GM21723 (cell line): ENCODE measurements around the gene SLC35G3.
"Not testable (repeated sequence)": the region's sequence is repeated elsewhere in the genome, so short reads cannot be mapped to it uniquely, and the experiment has no call there.

Experiments
- ATAC-seq: cut with Tn5 transposase; IDR thresholded peaks from one replicate; pipeline ENCODE4 v1.9.1; 2021; ENCODE audit warnings: mild to moderate bottlenecking, moderate library complexity; ENCODE audit not compliant: unreplicated experiment

Gene SLC35G3

GRCh38 chr17:35194001-35194400, at the start of gene SLC35G3:
Gene SLC35G3, minus strand, starts transcription at chr17:35194393. Its CDS starts 86 bp downstream, at chr17:35194307.
- not testable (repeated sequence) for ATAC-seq

- peak; percentile 18 for ATAC-seq
Observed at GRCh38 chr17:35243561-35244340, 49.6 kb upstream of the SLC35G3 start.

- ATAC-seq, result peak; percentile 80
Observed at GRCh38 chr17:35242805-35243560, 48.8 kb upstream of the SLC35G3 start, which contains the start of gene SLFN5. Gene SLFN5, plus strand, starts transcription at chr17:35243072. Its CDS starts 15,619 bp downstream, at chr17:35258691.

GRCh38 chr17:35242158-35242804, 48.1 kb upstream of the SLC35G3 start:
- peak; percentile 48 for ATAC-seq

- ATAC-seq, result no peak
Observed at GRCh38 chr17:35241520-35241919, 47.3 kb upstream of the SLC35G3 start.

- no peak for ATAC-seq
Observed at GRCh38 chr17:35240861-35241260, 46.7 kb upstream of the SLC35G3 start.

GRCh38 chr17:35239823-35240222, 45.6 kb upstream of the SLC35G3 start:
- no peak for ATAC-seq

- no peak for ATAC-seq
Observed at GRCh38 chr17:35238821-35239220, 44.6 kb upstream of the SLC35G3 start.

- no peak for ATAC-seq
Observed at GRCh38 chr17:35236821-35237220, 42.6 kb upstream of the SLC35G3 start.

- no peak for ATAC-seq
Observed at GRCh38 chr17:35235917-35236316, 41.7 kb upstream of the SLC35G3 start.

- ATAC-seq, result no peak
Observed at GRCh38 chr17:35235289-35235688, 41.1 kb upstream of the SLC35G3 start.

- not testable (repeated sequence) for ATAC-seq
Observed at GRCh38 chr17:35234315-35234714, 40.1 kb upstream of the SLC35G3 start.

GRCh38 chr17:35229638-35230037, 35.4 kb upstream of the SLC35G3 start:
- no peak for ATAC-seq

- no peak for ATAC-seq
Observed at GRCh38 chr17:35227546-35227945, 33.4 kb upstream of the SLC35G3 start.

- ATAC-seq, result no peak
Observed at GRCh38 chr17:35224436-35224835, 30.2 kb upstream of the SLC35G3 start.

GRCh38 chr17:35222452-35222851, 28.3 kb upstream of the SLC35G3 start:
- no peak for ATAC-seq

GRCh38 chr17:35218915-35219314, 24.7 kb upstream of the SLC35G3 start:
- ATAC-seq, result no peak

GRCh38 chr17:35217107-35217506, 22.9 kb upstream of the SLC35G3 start:
- ATAC-seq, result no peak

- ATAC-seq, result no peak
Observed at GRCh38 chr17:35214631-35215273, 20.6 kb upstream of the SLC35G3 start.

GRCh38 chr17:35214192-35214591, 20.0 kb upstream of the SLC35G3 start:
- no peak for ATAC-seq

GRCh38 chr17:35213412-35213940, 19.3 kb upstream of the SLC35G3 start:
- ATAC-seq, result no peak
